ENCODE data around the gene PFKM. TPM values are rescaled to one million over a fixed set of nuclear protein-coding genes. Genes with fewer than 3 reads are reported as not detected.

PFKM gene
- total RNA-seq, 1 donor from 2014 or later = 80.3 TPM

- TF ChIP-seq CTCF (IDR thresholded peaks at IDR 0.05; ENCODE audit: insufficient read depth, low read depth, low read length) = no peak
- no peak for TF ChIP-seq EZH2 (IDR thresholded peaks at IDR 0.05; ENCODE audit: insufficient read depth, low read length)
- DNase-seq (ENCODE audit: low read depth) (no peak), FAIRE-seq (no peak)
- Histone ChIP-seq H3K36me3 (ENCODE audit: insufficient read depth, low read length) (no peaks in the 10 kb centered on the region), H3K79me2 (ENCODE audit: insufficient read depth, low read length) (peaks cover 65% of the 10 kb centered on the region), H3K4me2 (ENCODE audit: low read length) (peak overlapping the region; percentile 94), H2AFZ (ENCODE audit: low read depth, low read length) (no peak overlapping the region), H3K9me3 (ENCODE audit: insufficient read depth, low read depth, low read length) (no peaks in the 10 kb centered on the region), H4K20me1 (ENCODE audit: insufficient read depth, low read length) (no peaks in the 10 kb centered on the region), H3K4me3 (ENCODE audit: insufficient read depth, low read depth, low read length) (peak overlapping the region; percentile 90), H3K27me3 (ENCODE audit: insufficient read depth, low read length) (no peaks in the 10 kb centered on the region), H3K4me1 (ENCODE audit: insufficient read depth, low read length) (peaks cover 8% of the 10 kb centered on the region), H3K27ac (ENCODE audit: low read depth, low read length) (no peak overlapping the region), H3K9ac (ENCODE audit: low read length) (no peak overlapping the region)
- no peak overlapping the region for H3K27ac Mint-ChIP-seq (ENCODE audit: unreplicated experiment)
- peaks cover 14% of the 10 kb centered on the region for H3K4me1 Mint-ChIP-seq (ENCODE audit: low read depth, unreplicated experiment)
- no peaks in the 10 kb centered on the region for H3K36me3 Mint-ChIP-seq (ENCODE audit: low read depth, unreplicated experiment)
- H3K4me3 Mint-ChIP-seq (ENCODE audit: unreplicated experiment) = peak overlapping the region; percentile 90
- H3K9me3 Mint-ChIP-seq (ENCODE audit: unreplicated experiment) = no peaks in the 10 kb centered on the region
- no peaks in the 10 kb centered on the region for H3K27me3 Mint-ChIP-seq (ENCODE audit: low read depth, unreplicated experiment)
Observed at GRCh38 chr12:48104531-48104930, 14.6 kb upstream of the PFKM start.

GRCh38 chr12:48105321-48105866 is 13.8 kb upstream of the PFKM start:
- Histone ChIP-seq H3K36me3 (ENCODE audit: insufficient read depth, low read length) (no peaks in the 10 kb centered on the region), H4K20me1 (ENCODE audit: insufficient read depth, low read length) (no peaks in the 10 kb centered on the region), H3K4me3 (ENCODE audit: insufficient read depth, low read depth, low read length) (peak overlapping the region; percentile 90), H3K9me3 (ENCODE audit: insufficient read depth, low read depth, low read length) (no peaks in the 10 kb centered on the region), H3K79me2 (ENCODE audit: insufficient read depth, low read length) (peaks cover 57% of the 10 kb centered on the region), H2AFZ (ENCODE audit: low read depth, low read length) (peak overlapping the region; percentile 98), H3K27ac (ENCODE audit: low read depth, low read length) (peak overlapping the region; percentile 96), H3K9ac (ENCODE audit: low read length) (peak overlapping the region; percentile 95), H3K4me1 (ENCODE audit: insufficient read depth, low read length) (peaks cover 8% of the 10 kb centered on the region), H3K4me2 (ENCODE audit: low read length) (peak overlapping the region; percentile 94), H3K27me3 (ENCODE audit: insufficient read depth, low read length) (no peaks in the 10 kb centered on the region)
- Mint-ChIP-seq H3K27me3 (ENCODE audit: low read depth, unreplicated experiment) (no peaks in the 10 kb centered on the region), H3K36me3 (ENCODE audit: low read depth, unreplicated experiment) (no peaks in the 10 kb centered on the region), H3K4me3 (ENCODE audit: unreplicated experiment) (peak overlapping the region; percentile 90), H3K9me3 (ENCODE audit: unreplicated experiment) (no peaks in the 10 kb centered on the region), H3K27ac (ENCODE audit: unreplicated experiment) (peak overlapping the region; percentile 66), H3K4me1 (ENCODE audit: low read depth, unreplicated experiment) (peaks cover 14% of the 10 kb centered on the region)
- TF ChIP-seq EZH2 (IDR thresholded peaks at IDR 0.05; ENCODE audit: insufficient read depth, low read length) (no peak), CTCF (IDR thresholded peaks at IDR 0.05; ENCODE audit: insufficient read depth, low read depth, low read length) (no peak)
- peak; percentile 12 for DNase-seq (ENCODE audit: low read depth)
- FAIRE-seq = no peak

All from astrocyte (in vitro differentiated cells and primary cell).